NCI-H748 (cell line): ENCODE results near the gene TIMP1.
A peak's percentile ranks its signal among the peaks of the same experiment; 100 is the strongest.

Source experiments
- DNase-seq: peaks from one replicate; lab custom pipeline; 2025; ENCODE audit not compliant: unreplicated experiment; lab: John Stamatoyannopoulos, UW

The TIMP1 gene

GRCh38 chrX:47581731-47582647, at the start of gene TIMP1:
Gene TIMP1 (plus strand): TSS chrX:47582436. CDS start chrX:47583416, 980 bp downstream.
- peak; percentile 28 for DNase-seq

- DNase-seq = no peak
Measured at GRCh38 chrX:47539860-47540259, 42.4 kb upstream of the TIMP1 start.

- DNase-seq = peak; percentile 93
Measured at GRCh38 chrX:47540754-47541538, 41.3 kb upstream of the TIMP1 start.

- no peak for DNase-seq
Measured at GRCh38 chrX:47543496-47543895, 38.7 kb upstream of the TIMP1 start.

GRCh38 chrX:47556045-47556623, 26.1 kb upstream of the TIMP1 start:
- peak; percentile 94 for DNase-seq

- no peak for DNase-seq
Measured at GRCh38 chrX:47558436-47558835, 23.8 kb upstream of the TIMP1 start.

GRCh38 chrX:47560179-47560933, 21.9 kb upstream of the TIMP1 start:
- DNase-seq = no peak

GRCh38 chrX:47560934-47561658, 21.1 kb upstream of the TIMP1 start, which contains the start of gene ARAF:
Gene ARAF (plus strand): TSS chrX:47561205. CDS start chrX:47562968, 1,763 bp downstream.
- DNase-seq = peak; percentile 98

GRCh38 chrX:47561659-47562151, 20.5 kb upstream of the TIMP1 start:
- DNase-seq = no peak

- DNase-seq = peak; percentile 8
Measured at GRCh38 chrX:47562615-47563243, 19.5 kb upstream of the TIMP1 start.

- no peak for DNase-seq
Measured at GRCh38 chrX:47563801-47564315, 18.4 kb upstream of the TIMP1 start.

- DNase-seq = no peak
Measured at GRCh38 chrX:47564438-47565085, 17.7 kb upstream of the TIMP1 start.

- no peak for DNase-seq
Measured at GRCh38 chrX:47566841-47567240, 15.4 kb upstream of the TIMP1 start.

GRCh38 chrX:47568656-47569295, 13.5 kb upstream of the TIMP1 start:
- peak; percentile 14 for DNase-seq

GRCh38 chrX:47570794-47571193, 11.4 kb upstream of the TIMP1 start:
- no peak for DNase-seq

- DNase-seq = no peak
Measured at GRCh38 chrX:47571215-47571614, 11.0 kb upstream of the TIMP1 start.

- DNase-seq = no peak
Measured at GRCh38 chrX:47571896-47572295, 10.3 kb upstream of the TIMP1 start.

GRCh38 chrX:47572773-47573340, 9.4 kb upstream of the TIMP1 start:
- DNase-seq = no peak
